ENCODE measurements around the gene REXO5.

REXO5 gene

DNA sequence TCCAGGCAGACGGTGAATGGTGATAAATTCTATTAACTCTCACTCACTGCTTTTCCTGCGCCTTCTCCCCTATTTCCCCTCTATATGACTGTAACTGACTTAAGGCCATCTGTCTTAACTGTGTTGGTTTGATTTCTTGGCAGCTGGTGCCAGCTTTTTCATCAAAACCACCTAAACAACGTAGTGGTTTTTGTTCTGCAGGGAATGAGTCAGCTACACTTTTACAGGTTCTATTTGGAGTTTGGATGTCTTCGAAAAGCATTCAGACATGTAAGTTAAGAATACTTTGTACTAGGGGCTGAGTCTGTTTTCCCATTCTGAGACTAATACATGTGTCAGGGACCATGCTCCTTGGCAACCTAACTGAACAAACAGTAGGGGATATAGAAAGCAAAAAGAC lies 8.5 kb downstream of the REXO5 start:
- no peak for TF ChIP-seq CTCF (IDR thresholded peaks at IDR 0.05; ENCODE audit: control insufficient read depth, extremely low read depth, insufficient read depth)
- no peak overlapping the region for H3K4me3 ChIP-seq (ENCODE audit: low read depth, low read length)
- DNase-seq (ENCODE audit: low read depth): no peak

DNA sequence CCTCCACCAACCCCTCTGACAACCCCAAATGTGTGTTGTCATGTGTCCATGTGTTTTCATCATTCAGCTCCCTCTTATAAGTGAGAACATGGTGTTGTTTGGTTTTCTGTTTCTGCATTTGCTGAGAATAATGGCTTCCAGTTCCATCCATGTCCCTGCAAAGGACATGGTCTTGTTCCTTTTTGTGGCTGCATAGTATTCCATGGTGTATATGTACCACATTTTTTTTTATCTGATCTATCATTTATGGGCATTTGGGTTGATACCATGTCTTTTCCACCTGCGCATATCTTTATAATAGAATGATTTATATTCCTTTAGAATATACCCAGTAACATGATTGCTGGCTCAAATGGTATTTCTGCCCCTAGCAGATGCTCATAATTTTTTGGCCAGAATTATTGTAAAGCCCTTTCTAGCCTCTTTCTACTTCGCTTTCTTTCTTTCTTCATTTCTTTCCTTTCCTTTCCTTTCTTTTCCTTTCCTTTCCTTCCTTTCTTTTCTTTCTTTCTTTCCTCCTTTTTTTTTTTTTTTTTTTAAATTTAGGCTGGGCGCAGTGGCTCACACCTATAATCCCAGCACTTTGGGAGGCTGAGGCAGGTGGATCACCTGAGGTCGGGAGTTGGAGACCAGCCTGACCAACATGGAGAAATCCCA lies 12.7 kb downstream of the REXO5 start:
- no peak for TF ChIP-seq CTCF (IDR thresholded peaks at IDR 0.05; ENCODE audit: control insufficient read depth, extremely low read depth, insufficient read depth)
- no peak for DNase-seq (ENCODE audit: low read depth)
- no peak overlapping the region for H3K4me3 ChIP-seq (ENCODE audit: low read depth, low read length)

- DNase-seq (ENCODE audit: low read depth): no peak
- TF ChIP-seq CTCF (IDR thresholded peaks at IDR 0.05; ENCODE audit: control insufficient read depth, extremely low read depth, insufficient read depth): no peak
- no peak overlapping the region for H3K4me3 ChIP-seq (ENCODE audit: low read depth, low read length)
Observed at GRCh38 chr16:20821682-20822081, 15.4 kb downstream of the REXO5 start.

DNA sequence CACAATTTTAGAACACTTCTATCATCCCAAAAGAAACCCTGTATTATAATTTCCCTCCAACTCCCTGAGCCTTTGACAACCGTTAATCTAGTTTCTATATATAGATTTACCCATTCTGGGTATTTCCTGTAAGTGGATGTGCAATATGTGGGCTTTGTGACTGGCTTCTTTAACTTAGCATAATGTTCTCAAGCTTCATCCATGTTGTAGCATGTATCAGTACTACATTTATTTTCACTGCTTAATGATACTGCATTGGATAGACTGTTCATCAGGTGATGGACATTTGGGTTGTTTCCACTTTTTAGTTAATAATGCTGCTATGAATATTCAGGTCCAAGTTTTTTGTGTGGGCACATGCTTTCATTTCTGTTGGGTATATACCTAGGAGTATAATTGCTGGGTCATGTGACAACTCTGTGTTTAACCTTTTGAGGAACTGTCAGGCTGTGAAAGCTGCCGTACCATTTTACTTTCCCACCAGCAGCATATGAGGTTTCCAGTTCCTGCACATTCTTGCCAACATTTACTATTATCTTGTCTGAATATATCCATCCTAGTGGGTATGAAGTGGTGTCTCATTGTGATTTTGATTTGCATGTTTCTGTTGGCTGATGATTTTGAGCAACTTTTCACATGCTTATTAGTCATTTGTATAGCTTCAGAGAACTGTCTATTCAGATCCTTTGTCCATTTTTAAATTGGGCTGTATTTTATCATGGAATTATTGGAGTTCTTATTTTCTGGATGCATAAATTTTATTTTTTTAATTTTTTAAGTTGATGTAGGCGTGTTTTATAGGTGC lies 16.4 kb downstream of the REXO5 start:
- H3K4me3 ChIP-seq (ENCODE audit: low read depth, low read length): no peak overlapping the region
- TF ChIP-seq CTCF (IDR thresholded peaks at IDR 0.05; ENCODE audit: control insufficient read depth, extremely low read depth, insufficient read depth): no peak
- DNase-seq (ENCODE audit: low read depth): no peak

DNA sequence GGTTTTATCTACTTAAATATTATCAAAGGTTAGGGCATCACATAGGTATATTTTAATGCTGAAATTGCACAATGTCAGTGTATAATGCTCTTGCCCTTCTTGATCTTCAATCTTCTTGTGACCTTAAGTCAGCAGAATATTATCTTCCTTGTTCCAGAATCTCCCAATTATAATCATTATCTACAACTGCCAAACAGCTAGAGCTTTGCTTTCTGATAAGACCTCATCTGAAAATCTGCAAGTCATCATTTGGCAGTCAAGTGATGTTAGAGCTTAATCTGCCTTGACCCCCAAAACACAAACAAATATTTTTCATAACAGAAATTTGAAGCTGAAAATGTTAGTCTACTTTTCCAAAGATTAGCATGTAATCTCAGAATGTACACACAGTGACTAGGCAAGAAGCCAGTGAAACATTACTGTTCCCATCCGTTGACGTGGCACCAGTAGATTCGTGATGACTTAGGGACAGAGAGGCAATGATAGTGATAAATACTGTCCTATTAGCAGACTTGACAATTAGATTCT lies 19.8 kb downstream of the REXO5 start:
- TF ChIP-seq CTCF (IDR thresholded peaks at IDR 0.05; ENCODE audit: control insufficient read depth, extremely low read depth, insufficient read depth): no peak
- H3K4me3 ChIP-seq (ENCODE audit: low read depth, low read length): no peak overlapping the region
- DNase-seq (ENCODE audit: low read depth): no peak

DNA sequence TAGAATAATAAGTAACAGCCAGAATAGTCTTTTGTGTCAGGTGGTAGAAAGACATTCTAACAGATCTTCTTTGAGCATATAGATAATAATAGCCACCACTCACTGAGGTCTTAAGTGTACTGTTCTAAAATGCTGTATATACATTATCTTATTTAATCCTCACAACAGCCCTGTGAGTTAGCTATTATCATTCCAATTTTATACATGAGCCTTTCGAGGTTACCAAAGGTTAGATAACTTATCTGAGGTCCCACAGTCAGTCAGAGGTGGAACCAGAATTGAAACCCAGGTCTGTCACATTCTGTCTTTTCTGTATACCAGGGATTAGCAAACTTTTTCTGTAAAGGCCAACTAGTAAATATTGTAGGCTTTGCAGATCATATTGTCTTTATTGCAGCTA lies 23.2 kb downstream of the REXO5 start:
- H3K4me3 ChIP-seq (ENCODE audit: low read depth, low read length): no peak overlapping the region
- no peak for TF ChIP-seq CTCF (IDR thresholded peaks at IDR 0.05; ENCODE audit: control insufficient read depth, extremely low read depth, insufficient read depth)
- no peak for DNase-seq (ENCODE audit: low read depth)
